ENCODE results near the gene STAM2.
"Not testable (repeated sequence)": the region's sequence is repeated elsewhere in the genome, so short reads cannot be mapped to it uniquely, and the experiment has no call there.

The STAM2 gene

DNA sequence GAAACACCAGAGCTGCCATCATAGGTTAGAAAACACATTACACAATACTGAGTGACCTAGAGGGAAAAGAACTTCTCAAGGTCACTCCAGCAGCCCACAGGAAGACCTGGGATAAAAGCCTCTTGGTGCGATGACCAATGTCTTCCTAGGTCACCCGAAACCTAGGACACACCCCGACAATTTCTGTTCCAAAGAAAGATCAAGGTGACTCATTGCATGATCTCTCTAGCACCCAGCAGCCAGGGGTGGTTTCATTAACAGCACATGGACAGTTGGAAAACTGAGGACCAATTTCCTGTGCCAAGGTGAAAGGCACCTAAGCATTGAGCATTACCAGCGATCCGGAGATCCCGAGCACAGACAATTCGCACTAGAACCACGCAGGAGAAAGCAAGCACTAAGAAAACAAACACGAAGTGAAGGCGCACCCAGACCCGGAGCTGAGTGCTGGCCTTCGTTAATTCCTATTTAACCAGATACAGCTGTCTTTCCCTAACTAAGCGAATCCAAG is 78.2 kb downstream of the STAM2 start:
- TF ChIP-seq, protein P1, sequence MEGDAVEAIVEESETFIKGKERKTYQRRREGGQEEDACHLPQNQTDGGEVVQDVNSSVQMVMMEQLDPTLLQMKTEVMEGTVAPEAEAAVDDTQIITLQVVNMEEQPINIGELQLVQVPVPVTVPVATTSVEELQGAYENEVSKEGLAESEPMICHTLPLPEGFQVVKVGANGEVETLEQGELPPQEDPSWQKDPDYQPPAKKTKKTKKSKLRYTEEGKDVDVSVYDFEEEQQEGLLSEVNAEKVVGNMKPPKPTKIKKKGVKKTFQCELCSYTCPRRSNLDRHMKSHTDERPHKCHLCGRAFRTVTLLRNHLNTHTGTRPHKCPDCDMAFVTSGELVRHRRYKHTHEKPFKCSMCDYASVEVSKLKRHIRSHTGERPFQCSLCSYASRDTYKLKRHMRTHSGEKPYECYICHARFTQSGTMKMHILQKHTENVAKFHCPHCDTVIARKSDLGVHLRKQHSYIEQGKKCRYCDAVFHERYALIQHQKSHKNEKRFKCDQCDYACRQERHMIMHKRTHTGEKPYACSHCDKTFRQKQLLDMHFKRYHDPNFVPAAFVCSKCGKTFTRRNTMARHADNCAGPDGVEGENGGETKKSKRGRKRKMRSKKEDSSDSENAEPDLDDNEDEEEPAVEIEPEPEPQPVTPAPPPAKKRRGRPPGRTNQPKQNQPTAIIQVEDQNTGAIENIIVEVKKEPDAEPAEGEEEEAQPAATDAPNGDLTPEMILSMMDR (IDR thresholded peaks at IDR 0.05; ENCODE audit: low read depth, low read length, missing control alignments), result no peak
- in situ Hi-C loops (cut with HindIII; ENCODE audit: low sequenced_read_pairs), result no loop called here
- DNase-seq (ENCODE audit: low read depth), result no peak
- peak overlapping the region; percentile 57 for H3K4me3 ChIP-seq (ENCODE audit: low read depth, low read length)

DNA sequence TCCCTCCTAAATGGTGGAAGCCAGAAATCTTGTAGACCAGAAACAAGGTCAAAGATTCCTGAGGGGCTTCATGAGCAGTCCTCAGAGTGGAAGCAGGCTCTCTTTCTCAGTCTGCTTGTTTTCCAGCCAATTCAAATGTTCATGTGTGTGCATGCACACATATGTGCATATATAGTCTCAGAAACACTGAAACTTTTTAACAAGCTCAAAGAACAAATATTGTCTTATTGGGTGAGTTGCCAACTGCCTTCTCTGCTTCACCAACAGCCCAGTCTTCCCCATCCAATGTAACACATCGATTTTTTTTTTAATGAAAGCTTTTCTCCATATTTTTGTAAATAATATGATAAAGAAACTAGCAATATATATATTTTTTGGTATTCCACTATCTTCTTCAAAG is 80.4 kb downstream of the STAM2 start:
- no peak overlapping the region for H3K4me3 ChIP-seq (ENCODE audit: low read depth, low read length)
- in situ Hi-C loops (cut with HindIII; ENCODE audit: low sequenced_read_pairs), result no loop called here
- DNase-seq (ENCODE audit: low read depth), result no peak
- TF ChIP-seq, protein P1 (IDR thresholded peaks at IDR 0.05; ENCODE audit: low read depth, low read length, missing control alignments), result no peak

DNA sequence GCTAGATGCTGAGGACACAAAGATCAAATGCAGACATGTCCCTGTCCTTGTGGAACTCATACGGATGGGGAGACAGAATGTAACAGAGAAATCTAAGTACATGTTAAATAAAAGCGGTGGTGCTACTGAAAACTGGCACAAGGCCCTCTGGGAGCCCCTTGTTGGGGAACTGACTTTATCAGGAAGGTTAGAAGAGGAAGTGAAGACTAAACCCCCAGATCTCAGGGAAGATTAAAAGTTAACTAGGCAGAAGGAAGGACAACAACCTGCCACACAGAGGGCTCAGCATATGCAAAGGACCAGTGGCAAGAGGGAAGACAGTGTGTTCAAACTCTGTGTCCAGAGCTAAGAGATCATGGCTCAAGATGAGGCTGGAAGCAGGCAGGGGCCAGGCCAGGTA is 81.5 kb downstream of the STAM2 start:
- H3K4me3 ChIP-seq (ENCODE audit: low read depth, low read length), result no peak overlapping the region
- TF ChIP-seq, protein P1 (IDR thresholded peaks at IDR 0.05; ENCODE audit: low read depth, low read length, missing control alignments), result no peak
- in situ Hi-C loops (cut with HindIII; ENCODE audit: low sequenced_read_pairs), result no loop called here
- no peak for DNase-seq (ENCODE audit: low read depth)

DNA sequence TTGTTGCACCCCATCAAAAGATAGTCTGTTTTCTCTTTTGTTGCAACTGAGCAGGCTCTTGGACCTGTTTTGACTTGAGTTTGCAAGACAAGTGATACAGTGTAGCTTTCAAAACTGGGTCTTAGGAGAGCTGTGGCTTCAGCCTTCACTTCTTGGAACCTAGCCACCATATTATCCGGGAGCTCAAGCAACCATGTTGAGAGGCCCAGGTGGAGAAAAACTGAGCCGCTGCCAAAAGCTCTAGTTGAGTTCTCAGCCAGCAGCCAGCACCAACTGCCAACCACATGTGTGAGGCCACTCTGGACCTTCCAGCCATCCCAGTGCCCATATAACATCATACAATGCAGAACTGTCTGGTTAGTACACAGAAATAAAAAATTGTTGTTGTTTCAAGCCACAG is 82.1 kb downstream of the STAM2 start:
- in situ Hi-C loops (cut with HindIII; ENCODE audit: low sequenced_read_pairs), result no loop called here

DNA sequence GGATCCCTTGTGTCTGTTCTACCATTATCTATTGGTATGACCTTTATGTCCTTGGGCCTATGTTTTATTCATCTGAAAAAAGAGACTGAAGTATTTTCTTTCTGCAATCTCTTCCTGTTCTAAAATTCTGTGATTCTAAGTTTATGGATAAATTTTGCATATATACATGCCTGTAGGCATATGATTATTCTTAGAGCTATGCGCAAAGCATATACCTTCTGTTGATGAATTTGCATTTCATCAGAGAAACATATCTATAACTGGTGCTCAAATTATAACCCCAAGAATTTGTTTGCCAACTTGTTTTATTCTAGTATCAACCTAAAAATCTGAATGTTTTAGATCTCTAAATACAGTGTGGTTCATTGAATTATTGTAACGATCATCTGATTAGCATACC is 83.5 kb downstream of the STAM2 start:
- in situ Hi-C loops (cut with HindIII; ENCODE audit: low sequenced_read_pairs), result no loop called here
- DNase-seq (ENCODE audit: low read depth), result no peak
- TF ChIP-seq, protein P1 (IDR thresholded peaks at IDR 0.05; ENCODE audit: low read depth, low read length, missing control alignments), result no peak
- no peak overlapping the region for H3K4me3 ChIP-seq (ENCODE audit: low read depth, low read length)

More for the DNA sequence above, 82.1 kb downstream of the STAM2 start:
- TF ChIP-seq, protein P1 (IDR thresholded peaks at IDR 0.05; ENCODE audit: low read depth, low read length, missing control alignments), result no peak
- H3K4me3 ChIP-seq (ENCODE audit: low read depth, low read length), result no peak overlapping the region
- no peak for DNase-seq (ENCODE audit: low read depth)

DNA sequence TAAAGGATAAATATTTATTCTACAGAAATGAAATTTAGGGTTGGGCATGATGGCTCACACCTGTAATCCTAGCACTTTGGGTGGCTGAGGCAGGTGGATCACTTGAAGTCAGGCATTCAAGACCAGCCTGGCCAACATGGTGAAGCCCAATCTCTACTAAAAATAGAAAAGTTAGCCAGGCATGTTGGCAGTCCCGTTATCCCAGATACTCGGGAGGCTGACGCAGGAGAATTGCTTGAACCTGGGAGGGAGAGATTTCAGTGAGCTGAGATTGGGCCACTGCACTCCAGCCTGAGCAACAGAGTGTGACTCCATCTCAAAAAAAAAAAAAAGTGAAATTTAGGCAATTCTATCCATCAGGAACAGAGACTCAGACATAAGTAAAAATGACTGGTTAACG is 84.8 kb downstream of the STAM2 start:
- in situ Hi-C loops (cut with HindIII; ENCODE audit: low sequenced_read_pairs); H3K4me3 ChIP-seq (ENCODE audit: low read depth, low read length); DNase-seq (ENCODE audit: low read depth): not testable (repeated sequence)

DNA sequence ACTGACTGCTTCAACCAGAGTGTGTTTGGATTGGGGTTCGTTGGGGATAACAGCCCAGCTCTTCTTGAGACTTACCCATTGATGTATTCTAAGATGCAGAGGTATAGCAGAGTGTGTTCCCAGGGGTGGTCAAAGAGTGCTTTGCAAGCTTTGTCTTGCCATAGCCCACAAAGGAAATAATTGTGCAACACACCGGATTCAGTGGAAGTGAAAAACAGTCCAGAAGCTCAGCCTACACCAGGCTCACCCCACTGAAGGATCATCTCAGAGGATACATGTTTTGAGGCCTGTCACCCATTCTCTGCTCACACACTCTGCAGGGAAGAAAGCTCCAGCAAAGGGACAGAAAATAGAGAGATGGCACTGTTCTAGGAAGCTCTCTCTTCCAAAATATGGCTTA is 86.3 kb downstream of the STAM2 start:
- DNase-seq (ENCODE audit: low read depth), result no peak
- H3K4me3 ChIP-seq (ENCODE audit: low read depth, low read length), result no peak overlapping the region
- in situ Hi-C loops (cut with HindIII; ENCODE audit: low sequenced_read_pairs), result no loop called here
- TF ChIP-seq, protein P1 (IDR thresholded peaks at IDR 0.05; ENCODE audit: low read depth, low read length, missing control alignments), result no peak

Data from astrocyte of the cerebellum (primary cell).